GM12878 (cell line): ENCODE measurements around the gene RALGAPB. TPM values are rescaled to one million over a fixed set of nuclear protein-coding genes. Genes with fewer than 3 reads are reported as not detected.

ENCODE experiments used
- ATAC-seq: fragments of 200-7000 bp; cut with Tn5 transposase; 3 replicates; pipeline ENCODE4 v1.9.1; 2020; ENCODE audit warnings: mild to moderate bottlenecking, moderate library complexity
- BruUV-seq: library from RNA; stranded (reverse); fragments of 400-500 nt; replicated peaks from 2 replicates; lab custom pipeline; 2021; lab: Mats Ljungman, UMichigan
- CTCF ChIA-PET: fragments of 300-600 bp; sonication (Branson Sonifier 250); formaldehyde crosslinking; extraction: SDS; loops from one replicate; lab custom pipeline; 2021; ENCODE audit warnings: inconsistent platforms; lab: Yijun Ruan, JAX
- POLR2A ChIA-PET: fragments of 350-600 bp; formaldehyde crosslinking; extraction: SDS; loops from one replicate; lab custom pipeline; 2021; ENCODE audit warnings: inconsistent platforms; lab: Charles Lee
- RAD21 ChIA-PET: fragments of 300-600 bp; sonication (Branson Sonifier 250); formaldehyde crosslinking; loops from one replicate; lab custom pipeline; 2023; ENCODE audit warnings: antibody characterized with exemption; ENCODE audit not compliant: unreplicated experiment; lab: Charles Lee
- SMC1A ChIA-PET: fragments of 300-600 bp; sonication (Branson Sonifier 250); formaldehyde crosslinking; loops from one replicate; lab custom pipeline; 2023; ENCODE audit not compliant: unreplicated experiment, uncharacterized antibody; lab: Charles Lee
- DNase-seq: peaks from one replicate; pipeline ENCODE4 v3.0.0-alpha.2; 2011; ENCODE audit warnings: low read depth, low spot score
- FAIRE-seq: peaks from 3 replicates; lab custom pipeline; 2011; peaks lifted over from hg19 to GRCh38; lab: Jason Lieb, UNC
- H2AFZ ChIP-seq: 2 replicates; pipeline ENCODE4 v1.6.0; 2011; ENCODE audit warnings: low read depth, low read length, control low read depth; ENCODE audit not compliant: control insufficient read depth
- H3K27ac ChIP-seq: 2 replicates; pipeline ENCODE4 v1.5.1; 2011; ENCODE audit warnings: control low read depth; ENCODE audit not compliant: control insufficient read depth, insufficient read depth
- H3K27me3 ChIP-seq, 2 experiments: replicated peaks in 1 of 2; 2 replicates each; pipeline versions ENCODE4 v1.6.0 to v1.6.1; 2011; ENCODE audit warnings: low read length in 1 of 2; ENCODE audit not compliant: control insufficient read depth in 2 of 2, insufficient read depth in 2 of 2
- H3K36me3 ChIP-seq, 2 experiments: 2 replicates each; pipeline ENCODE4 v1.5.1; 2011; ENCODE audit warnings: low read length in 1 of 2; ENCODE audit not compliant: control insufficient read depth in 2 of 2, insufficient read depth in 2 of 2
- H3K4me1 ChIP-seq: 2 replicates; pipeline ENCODE4 v1.6.1; 2011; ENCODE audit warnings: mild to moderate bottlenecking, low read length, moderate library complexity, mixed read lengths; ENCODE audit not compliant: control insufficient read depth, insufficient read depth
- H3K4me2 ChIP-seq: 2 replicates; pipeline ENCODE4 v1.6.0; 2011; ENCODE audit warnings: control low read depth; ENCODE audit not compliant: control insufficient read depth, insufficient read depth
- H3K4me3 ChIP-seq: fragments of 200-600 bp; sonication (generic); 2 replicates; pipeline ENCODE4 v1.5.1; 2016
- H3K79me2 ChIP-seq: 2 replicates; pipeline ENCODE4 v1.6.0; 2011; ENCODE audit warnings: low read length; ENCODE audit not compliant: control insufficient read depth, insufficient read depth
- H3K9ac ChIP-seq: 2 replicates; pipeline ENCODE4 v1.8.0; 2011; ENCODE audit warnings: low read length, control low read depth, mixed read lengths; ENCODE audit not compliant: control insufficient read depth, insufficient read depth
- H3K9me3 ChIP-seq: replicated peaks from 3 replicates; pipeline ENCODE4 v1.5.1; 2011; ENCODE audit warnings: mild to moderate bottlenecking, low read length; ENCODE audit not compliant: control insufficient read depth, insufficient read depth
- H4K20me1 ChIP-seq: 2 replicates; pipeline ENCODE4 v1.6.0; 2011; ENCODE audit not compliant: control insufficient read depth, insufficient read depth
- CEBPB ChIP-seq, 2 experiments: fragments of 150-350 bp in 1 of 2; IDR thresholded peaks; 2 replicates each; pipeline ENCODE4 v1.6.1; 2012 to 2014; ENCODE audit warnings: low read depth in 2 of 2, low read length in 2 of 2, borderline replicate concordance in 1 of 2, inconsistent platforms in 1 of 2
- CHD4 ChIP-seq: fragments of 200-600 bp; sonication (generic); IDR thresholded peaks from 2 replicates; pipeline ENCODE4 v1.6.1; 2016; ENCODE audit warnings: mild to moderate bottlenecking
- CREB1 ChIP-seq: IDR thresholded peaks from 2 replicates; pipeline ENCODE4 v1.6.1; 2012; ENCODE audit warnings: low read depth, mild to moderate bottlenecking, inconsistent platforms
- FOS ChIP-seq: IDR thresholded peaks from 3 replicates; pipeline ENCODE4 v1.6.1; 2011; ENCODE audit warnings: borderline replicate concordance; ENCODE audit not compliant: insufficient read length; ENCODE audit errors: extremely low read depth
- HDAC2 ChIP-seq: fragments of 200-600 bp; sonication (generic); IDR thresholded peaks from 2 replicates; pipeline ENCODE4 v1.6.1; 2017
- HDAC6 ChIP-seq: fragments of 200-600 bp; sonication (generic); IDR thresholded peaks from one replicate; pipeline ENCODE4 v1.8.0; 2017; ENCODE audit warnings: antibody characterized with exemption; ENCODE audit not compliant: unreplicated experiment
- KLF5 ChIP-seq: fragments of 450-650 bp; IDR thresholded peaks from 2 replicates; pipeline ENCODE4 v1.6.1; 2014; ENCODE audit warnings: mild to moderate bottlenecking; ENCODE audit not compliant: partially characterized antibody
- MXI1 ChIP-seq: fragments of 150-350 bp; IDR thresholded peaks from 2 replicates; pipeline ENCODE4 v1.6.1; 2011; ENCODE audit warnings: low read depth, mild to moderate bottlenecking, inconsistent platforms, low read length, improper control_type of control experiment
- MYC ChIP-seq: IDR thresholded peaks from 2 replicates; pipeline ENCODE4 v1.6.1; 2011; ENCODE audit warnings: mild to moderate bottlenecking, low read length, moderate library complexity, inconsistent platforms; ENCODE audit not compliant: insufficient read depth, insufficient replicate concordance, insufficient read length, severe bottlenecking
- NFYA ChIP-seq: IDR thresholded peaks from 2 replicates; pipeline ENCODE4 v1.6.1; 2011; ENCODE audit warnings: low read depth, mild to moderate bottlenecking, low read length, improper control_type of control experiment, borderline replicate concordance
- NR2C2 ChIP-seq: IDR thresholded peaks from 2 replicates; pipeline ENCODE4 v1.6.1; 2011; ENCODE audit warnings: borderline replicate concordance, low read depth; ENCODE audit not compliant: control insufficient read depth, insufficient read length
- POLR2AphosphoS2 ChIP-seq: IDR thresholded peaks from 2 replicates; pipeline ENCODE4 v1.6.1; 2011; ENCODE audit warnings: low read depth, mild to moderate bottlenecking, low read length, improper control_type of control experiment, moderate library complexity
- RAD21 ChIP-seq: IDR thresholded peaks from 2 replicates; pipeline ENCODE4 v1.6.1; 2011; ENCODE audit warnings: mild to moderate bottlenecking, low read depth, low read length, moderate library complexity; ENCODE audit not compliant: insufficient read depth
- SUZ12 ChIP-seq: fragments of 200-600 bp; sonication (generic); IDR thresholded peaks from one replicate; pipeline ENCODE4 v1.6.1; 2018; ENCODE audit warnings: antibody characterized with exemption, mild to moderate bottlenecking; ENCODE audit not compliant: unreplicated experiment
- ZNF207 ChIP-seq: fragments of 450-650 bp; IDR thresholded peaks from 2 replicates; pipeline ENCODE4 v1.6.1; 2014; ENCODE audit warnings: antibody characterized with exemption, mild to moderate bottlenecking, borderline replicate concordance
- ZNF274 ChIP-seq: IDR thresholded peaks from one replicate; pipeline ENCODE4 v1.8.0; 2011; ENCODE audit not compliant: insufficient read length, insufficient read depth
- WGBS: methylation state at CpG from one replicate; pipeline ENCODE4 v1.1.6; 2016; ENCODE audit warnings: low lambda C conversion rate; ENCODE audit not compliant: insufficient replicate concordance, insufficient coverage; ENCODE audit errors: missing lambda C conversion rate; 5-methylcytosine and 5-hydroxymethylcytosine counted together
- in situ Hi-C: fragments of 300-500 bp; cut with MboI; formaldehyde crosslinking; loops from 9 replicates; pipeline ENCODE4 v1.14.3; 2018; ENCODE audit warnings: mixed read lengths
- intact Hi-C: fragments of 100-400 bp; cut with micrococcal nuclease; formaldehyde crosslinking; loops from one replicate; pipeline ENCODE4 v1.14.2; 2022; ENCODE audit not compliant: unreplicated experiment
- polyA plus RNA-seq, 11 experiments: library from polyadenylated mRNA; depleted of rRNA in 4 of 11; unstranded in 6 of 11; stranded (reverse) in 5 of 11; fragments of >200 nt; fragmentation: Nextera tagmentation in 4 of 11; fragmentation: Illumina TruSeq in 1 of 11; extraction: Ambion mirVana in 4 of 11; extraction: Trizol in 1 of 11; gene quantifications; 1 replicate in 1 of 11; 2 replicates in 10 of 11; pipeline versions ENCODE4 v1.2.1 to v1.2.3, GENCODE V29; 2011 to 2016; ENCODE audit warnings: inconsistent platforms in 2 of 11, missing spikeins in 2 of 11, low read depth in 1 of 11
- total RNA-seq, 4 experiments: library from RNA; depleted of rRNA in 3 of 4; stranded (reverse); fragments of >200 nt in 3 of 4; fragmentation: Illumina TruSeq in 1 of 4; extraction: Trizol in 1 of 4; gene quantifications; 2 replicates each; pipeline versions ENCODE4 v1.2.1 to v1.2.3, GENCODE V29; 2013 to 2021
- TF ChIP-seq, protein P1 (sequence below): IDR thresholded peaks from 2 replicates; pipeline ENCODE4 v1.6.1; 2012; ENCODE audit warnings: mild to moderate bottlenecking, low read depth, low read length
- TF ChIP-seq, protein P2 (sequence below): IDR thresholded peaks from 2 replicates; pipeline ENCODE4 v1.6.1; 2012; ENCODE audit warnings: low read depth, low read length, improper control_type of control experiment
- TF ChIP-seq, protein P3 (sequence below): fragments of 450-650 bp; IDR thresholded peaks from 2 replicates; pipeline ENCODE4 v1.6.1; 2016; ENCODE audit warnings: mild to moderate bottlenecking

The RALGAPB gene
- total and polyA plus RNA-seq, 10 of the 15 experiments (the other 5 are each of a cell fraction or from before 2014, with no cell fraction given), result 3.7 to 23.2 (median 15.5) TPM

DNA sequence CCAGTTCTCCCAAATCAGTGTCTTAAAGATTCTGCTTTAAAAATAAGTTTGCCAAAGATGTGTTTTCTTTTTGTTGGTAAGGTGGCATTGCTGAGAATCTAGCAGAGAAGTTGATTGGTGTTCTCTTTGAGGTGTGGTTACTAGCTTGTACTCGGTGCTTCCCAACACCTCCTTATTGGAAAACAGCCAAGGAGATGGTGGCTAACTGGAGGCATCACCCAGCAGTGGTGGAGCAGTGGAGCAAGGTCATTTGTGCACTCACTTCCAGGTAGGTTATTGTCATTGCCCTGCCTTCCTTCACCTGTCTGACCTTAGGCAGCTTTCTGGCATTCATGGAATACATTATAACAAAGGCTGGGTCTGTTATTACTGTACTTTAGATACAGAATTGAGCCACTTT lies 26.7 kb downstream of the RALGAPB start (continued):
- no peak for TF ChIP-seq SUZ12

DNA sequence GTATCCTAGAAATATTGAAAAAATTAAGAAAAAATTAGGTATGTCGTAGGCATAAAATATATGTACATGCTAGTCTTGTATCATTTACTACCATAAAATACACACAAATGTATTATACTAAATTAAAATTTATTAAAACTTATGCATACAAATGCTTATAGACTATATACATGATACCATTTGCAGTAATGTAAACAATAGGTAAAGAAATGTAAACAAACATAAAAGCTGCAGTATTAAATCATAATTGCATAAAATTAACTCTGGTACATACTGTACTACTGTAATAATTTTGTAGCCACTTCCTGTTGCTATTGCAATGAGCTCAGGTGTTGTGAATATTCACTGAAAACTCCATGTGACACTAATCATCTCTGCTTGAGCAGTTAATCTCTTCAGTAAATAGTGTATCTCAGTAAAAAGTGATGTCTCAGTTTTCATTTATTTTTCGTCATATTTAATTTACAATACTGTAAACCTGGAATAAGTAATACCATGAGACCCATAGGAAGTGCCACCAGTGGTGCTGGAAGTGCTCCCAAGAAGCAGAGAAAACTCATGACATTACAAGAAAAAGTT lies 29.3 kb downstream of the RALGAPB start:
- in situ Hi-C loops, result no loop called here
- Histone ChIP-seq H3K9ac (no peak overlapping the region), H3K4me2 (no peak overlapping the region), H2AFZ (no peak overlapping the region), H3K79me2 (no peaks in the 10 kb centered on the region)
- ChIA-PET CTCF (no interaction called here), POLR2A (no interaction called here)
- TF ChIP-seq NR2C2 (no peak), HDAC6 (no peak), CEBPB (IDR thresholded peaks at IDR 0.05; ENCODE audit: borderline replicate concordance in 1 of 2, low read depth in 2 of 2, low read length in 2 of 2) (no peak), POLR2AphosphoS2 (no peak), HDAC2 (no peak), MXI1 (no peak), FOS (no peak), ZNF274 (no peak), NFYA (no peak), RAD21 (no peak), MYC (no peak), CREB1 (no peak), KLF5 (no peak), ZNF207 (no peak), CHD4 (no peak)
- TF ChIP-seq, protein P1, sequence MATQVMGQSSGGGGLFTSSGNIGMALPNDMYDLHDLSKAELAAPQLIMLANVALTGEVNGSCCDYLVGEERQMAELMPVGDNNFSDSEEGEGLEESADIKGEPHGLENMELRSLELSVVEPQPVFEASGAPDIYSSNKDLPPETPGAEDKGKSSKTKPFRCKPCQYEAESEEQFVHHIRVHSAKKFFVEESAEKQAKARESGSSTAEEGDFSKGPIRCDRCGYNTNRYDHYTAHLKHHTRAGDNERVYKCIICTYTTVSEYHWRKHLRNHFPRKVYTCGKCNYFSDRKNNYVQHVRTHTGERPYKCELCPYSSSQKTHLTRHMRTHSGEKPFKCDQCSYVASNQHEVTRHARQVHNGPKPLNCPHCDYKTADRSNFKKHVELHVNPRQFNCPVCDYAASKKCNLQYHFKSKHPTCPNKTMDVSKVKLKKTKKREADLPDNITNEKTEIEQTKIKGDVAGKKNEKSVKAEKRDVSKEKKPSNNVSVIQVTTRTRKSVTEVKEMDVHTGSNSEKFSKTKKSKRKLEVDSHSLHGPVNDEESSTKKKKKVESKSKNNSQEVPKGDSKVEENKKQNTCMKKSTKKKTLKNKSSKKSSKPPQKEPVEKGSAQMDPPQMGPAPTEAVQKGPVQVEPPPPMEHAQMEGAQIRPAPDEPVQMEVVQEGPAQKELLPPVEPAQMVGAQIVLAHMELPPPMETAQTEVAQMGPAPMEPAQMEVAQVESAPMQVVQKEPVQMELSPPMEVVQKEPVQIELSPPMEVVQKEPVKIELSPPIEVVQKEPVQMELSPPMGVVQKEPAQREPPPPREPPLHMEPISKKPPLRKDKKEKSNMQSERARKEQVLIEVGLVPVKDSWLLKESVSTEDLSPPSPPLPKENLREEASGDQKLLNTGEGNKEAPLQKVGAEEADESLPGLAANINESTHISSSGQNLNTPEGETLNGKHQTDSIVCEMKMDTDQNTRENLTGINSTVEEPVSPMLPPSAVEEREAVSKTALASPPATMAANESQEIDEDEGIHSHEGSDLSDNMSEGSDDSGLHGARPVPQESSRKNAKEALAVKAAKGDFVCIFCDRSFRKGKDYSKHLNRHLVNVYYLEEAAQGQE, result no peak
- TF ChIP-seq, protein P2, sequence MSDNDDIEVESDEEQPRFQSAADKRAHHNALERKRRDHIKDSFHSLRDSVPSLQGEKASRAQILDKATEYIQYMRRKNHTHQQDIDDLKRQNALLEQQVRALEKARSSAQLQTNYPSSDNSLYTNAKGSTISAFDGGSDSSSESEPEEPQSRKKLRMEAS, result no peak
- TF ChIP-seq, protein P3, sequence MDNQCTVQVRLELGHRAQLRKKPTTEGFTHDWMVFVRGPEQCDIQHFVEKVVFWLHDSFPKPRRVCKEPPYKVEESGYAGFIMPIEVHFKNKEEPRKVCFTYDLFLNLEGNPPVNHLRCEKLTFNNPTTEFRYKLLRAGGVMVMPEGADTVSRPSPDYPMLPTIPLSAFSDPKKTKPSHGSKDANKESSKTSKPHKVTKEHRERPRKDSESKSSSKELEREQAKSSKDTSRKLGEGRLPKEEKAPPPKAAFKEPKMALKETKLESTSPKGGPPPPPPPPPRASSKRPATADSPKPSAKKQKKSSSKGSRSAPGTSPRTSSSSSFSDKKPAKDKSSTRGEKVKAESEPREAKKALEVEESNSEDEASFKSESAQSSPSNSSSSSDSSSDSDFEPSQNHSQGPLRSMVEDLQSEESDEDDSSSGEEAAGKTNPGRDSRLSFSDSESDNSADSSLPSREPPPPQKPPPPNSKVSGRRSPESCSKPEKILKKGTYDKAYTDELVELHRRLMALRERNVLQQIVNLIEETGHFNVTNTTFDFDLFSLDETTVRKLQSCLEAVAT, result no peak
- TF ChIP-seq, all 136 proteins: peak for 0
- Histone ChIP-seq H3K9me3 (no peaks in the 10 kb centered on the region), H3K4me1 (no peaks in the 10 kb centered on the region), H4K20me1 (no peaks in the 10 kb centered on the region), H3K36me3 (peaks cover 4 to 11% of the 10 kb centered on the region in 2 experiments), H3K27ac (no peak overlapping the region), H3K4me3 (no peak overlapping the region), H3K27me3 (no peaks in the 10 kb centered on the region)
- ChIA-PET RAD21 (no interaction called here), SMC1A (interaction anchor here (0.7 to 1.6 kb wide), 3 partner anchors 9 to 189 kb away, joined by 3 read pairs; no protein-coding TSS in a partner anchor)
- intact Hi-C loops, result no loop called here
- DNase-seq (no peak), FAIRE-seq (no peak), ATAC-seq (no peak)
- BruUV-seq, result no TSS peak
- 98% methylated on average over 2 of the region's 2 CpGs for WGBS
